ENCODE measurements around the gene AMBRA1. TPM values are rescaled to one million over a fixed set of nuclear protein-coding genes. Genes with fewer than 3 reads are reported as not detected.

AMBRA1 gene
- total RNA-seq, 1 donor from 2014 or later: 29.4 TPM

DNA sequence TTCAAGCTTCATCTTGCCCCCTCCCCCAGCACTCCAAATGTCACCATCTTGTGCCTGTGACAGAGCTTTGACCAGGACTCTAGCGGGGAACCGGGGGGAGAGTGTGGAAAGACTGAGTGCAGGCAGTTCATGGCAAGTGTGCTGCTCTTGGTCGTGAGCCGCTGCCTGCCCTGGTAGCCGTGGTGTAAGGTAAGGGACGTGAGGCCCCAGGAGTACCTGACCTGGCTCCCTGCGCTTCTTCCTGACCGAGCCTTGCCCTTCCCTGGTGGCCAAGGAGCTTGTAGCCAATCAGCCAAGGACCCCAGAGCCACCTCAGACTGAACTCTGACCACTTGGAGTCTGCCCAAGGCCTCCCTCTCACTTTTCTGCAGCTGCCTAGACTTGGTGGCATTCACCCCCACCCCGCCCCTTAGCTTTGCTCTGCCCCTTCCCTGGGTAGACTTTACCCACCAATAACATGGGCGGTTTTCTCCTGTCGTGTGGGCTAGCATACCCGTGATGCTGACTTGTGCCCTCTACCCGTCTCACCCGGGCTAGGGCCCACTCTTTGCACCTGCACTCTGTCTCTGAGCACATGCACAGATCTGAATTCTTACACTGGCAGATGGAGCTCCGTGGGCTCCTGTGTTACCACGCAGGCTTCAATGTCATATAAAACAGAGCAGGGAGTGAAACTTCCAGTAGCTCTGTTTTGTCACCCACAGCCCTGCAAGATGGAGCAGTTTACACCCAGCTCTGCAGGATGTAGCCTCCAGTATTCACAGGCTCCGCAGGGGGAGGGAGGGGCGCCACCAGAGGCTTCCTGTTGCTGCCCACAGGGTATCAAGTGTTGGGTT lies 245.0 kb downstream of the AMBRA1 start:
- Histone ChIP-seq H3K4me2 (ENCODE audit: low read length) (peak overlapping the region; percentile 98), H3K4me3 (ENCODE audit: insufficient read depth, low read depth, low read length) (peak overlapping the region; percentile 86), H4K20me1 (ENCODE audit: insufficient read depth, low read length) (peaks cover 56% of the 10 kb centered on the region), H3K9ac (ENCODE audit: low read length) (peak overlapping the region; percentile 85), H2AFZ (ENCODE audit: low read depth, low read length) (no peak overlapping the region), H3K79me2 (ENCODE audit: insufficient read depth, low read length) (peaks cover 61% of the 10 kb centered on the region), H3K4me1 (ENCODE audit: insufficient read depth, low read length) (peaks cover 19% of the 10 kb centered on the region), H3K36me3 (ENCODE audit: insufficient read depth, low read length) (no peaks in the 10 kb centered on the region), H3K27ac (ENCODE audit: low read depth, low read length) (no peak overlapping the region), H3K27me3 (ENCODE audit: insufficient read depth, low read length) (no peaks in the 10 kb centered on the region), H3K9me3 (ENCODE audit: insufficient read depth, low read depth, low read length) (no peaks in the 10 kb centered on the region)
- no peaks in the 10 kb centered on the region for H3K27me3 Mint-ChIP-seq (ENCODE audit: low read depth, unreplicated experiment)
- H3K27ac Mint-ChIP-seq (ENCODE audit: unreplicated experiment): peak overlapping the region; percentile 50
- H3K9me3 Mint-ChIP-seq (ENCODE audit: unreplicated experiment): no peaks in the 10 kb centered on the region
- peaks cover 21% of the 10 kb centered on the region for H3K4me1 Mint-ChIP-seq (ENCODE audit: low read depth, unreplicated experiment)
- no peak for TF ChIP-seq EZH2 (IDR thresholded peaks at IDR 0.05; ENCODE audit: insufficient read depth, low read length)
- TF ChIP-seq, protein P1, sequence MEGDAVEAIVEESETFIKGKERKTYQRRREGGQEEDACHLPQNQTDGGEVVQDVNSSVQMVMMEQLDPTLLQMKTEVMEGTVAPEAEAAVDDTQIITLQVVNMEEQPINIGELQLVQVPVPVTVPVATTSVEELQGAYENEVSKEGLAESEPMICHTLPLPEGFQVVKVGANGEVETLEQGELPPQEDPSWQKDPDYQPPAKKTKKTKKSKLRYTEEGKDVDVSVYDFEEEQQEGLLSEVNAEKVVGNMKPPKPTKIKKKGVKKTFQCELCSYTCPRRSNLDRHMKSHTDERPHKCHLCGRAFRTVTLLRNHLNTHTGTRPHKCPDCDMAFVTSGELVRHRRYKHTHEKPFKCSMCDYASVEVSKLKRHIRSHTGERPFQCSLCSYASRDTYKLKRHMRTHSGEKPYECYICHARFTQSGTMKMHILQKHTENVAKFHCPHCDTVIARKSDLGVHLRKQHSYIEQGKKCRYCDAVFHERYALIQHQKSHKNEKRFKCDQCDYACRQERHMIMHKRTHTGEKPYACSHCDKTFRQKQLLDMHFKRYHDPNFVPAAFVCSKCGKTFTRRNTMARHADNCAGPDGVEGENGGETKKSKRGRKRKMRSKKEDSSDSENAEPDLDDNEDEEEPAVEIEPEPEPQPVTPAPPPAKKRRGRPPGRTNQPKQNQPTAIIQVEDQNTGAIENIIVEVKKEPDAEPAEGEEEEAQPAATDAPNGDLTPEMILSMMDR (IDR thresholded peaks at IDR 0.05; ENCODE audit: insufficient read depth, low read depth, low read length): no peak
- peak overlapping the region; percentile 88 for H3K4me3 Mint-ChIP-seq (ENCODE audit: unreplicated experiment)
- H3K36me3 Mint-ChIP-seq (ENCODE audit: low read depth, unreplicated experiment): no peaks in the 10 kb centered on the region
- no peak for DNase-seq (ENCODE audit: low read depth)
- FAIRE-seq: no peak

DNA sequence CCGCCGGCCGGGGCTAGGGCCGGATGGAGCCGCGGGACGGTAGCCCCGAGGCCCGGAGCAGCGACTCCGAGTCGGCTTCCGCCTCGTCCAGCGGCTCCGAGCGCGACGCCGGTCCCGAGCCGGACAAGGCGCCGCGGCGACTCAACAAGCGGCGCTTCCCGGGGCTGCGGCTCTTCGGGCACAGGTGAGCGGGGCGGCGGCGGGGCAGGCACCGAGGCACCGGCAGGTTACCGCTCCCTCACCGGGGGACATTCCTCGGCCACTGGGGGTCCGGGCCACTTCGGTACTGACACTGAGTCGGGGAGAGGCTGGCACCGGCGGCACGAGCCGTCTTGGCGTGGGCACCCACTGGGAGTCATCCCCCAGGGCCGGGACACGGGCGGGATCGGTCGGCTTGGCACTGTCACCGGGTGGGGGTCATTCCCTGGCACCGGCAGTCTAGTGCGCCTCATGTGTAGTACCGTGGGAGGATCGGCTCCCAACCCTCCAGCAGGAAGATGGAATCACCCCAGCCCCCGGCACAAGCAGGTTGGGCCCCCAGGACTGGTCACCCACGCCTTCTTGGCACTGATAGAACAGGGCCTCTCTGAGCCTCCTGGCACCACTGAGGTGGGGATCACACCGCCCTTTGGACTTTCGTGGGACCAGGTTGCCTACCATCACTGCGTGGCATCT lies 246.0 kb downstream of the AMBRA1 start:
- H3K79me2 ChIP-seq (ENCODE audit: insufficient read depth, low read length): peaks cover 51% of the 10 kb centered on the region
- H3K9ac ChIP-seq (ENCODE audit: low read length): peak overlapping the region; percentile 85
- peak overlapping the region; percentile 50 for H3K27ac Mint-ChIP-seq (ENCODE audit: unreplicated experiment)
- peak overlapping the region; percentile 88 for H3K4me3 Mint-ChIP-seq (ENCODE audit: unreplicated experiment)
- no peaks in the 10 kb centered on the region for H3K36me3 Mint-ChIP-seq (ENCODE audit: low read depth, unreplicated experiment)
- H3K27me3 Mint-ChIP-seq (ENCODE audit: low read depth, unreplicated experiment): no peaks in the 10 kb centered on the region
- H3K4me2 ChIP-seq (ENCODE audit: low read length): peak overlapping the region; percentile 98
- peaks cover 47% of the 10 kb centered on the region for H4K20me1 ChIP-seq (ENCODE audit: insufficient read depth, low read length)
- TF ChIP-seq EZH2 (IDR thresholded peaks at IDR 0.05; ENCODE audit: insufficient read depth, low read length): no peak
- TF ChIP-seq, protein P1 (IDR thresholded peaks at IDR 0.05; ENCODE audit: insufficient read depth, low read depth, low read length): no peak
- FAIRE-seq: no peak
- H3K9me3 Mint-ChIP-seq (ENCODE audit: unreplicated experiment): no peaks in the 10 kb centered on the region
- H3K4me1 ChIP-seq (ENCODE audit: insufficient read depth, low read length): peaks cover 19% of the 10 kb centered on the region
- H3K27me3 ChIP-seq (ENCODE audit: insufficient read depth, low read length): no peaks in the 10 kb centered on the region
- peaks cover 27% of the 10 kb centered on the region for H3K4me1 Mint-ChIP-seq (ENCODE audit: low read depth, unreplicated experiment)
- DNase-seq (ENCODE audit: low read depth): no peak
- H2AFZ ChIP-seq (ENCODE audit: low read depth, low read length): peak overlapping the region; percentile 56
- peak overlapping the region; percentile 86 for H3K4me3 ChIP-seq (ENCODE audit: insufficient read depth, low read depth, low read length)
- H3K27ac ChIP-seq (ENCODE audit: low read depth, low read length): peak overlapping the region; percentile 50
- H3K9me3 ChIP-seq (ENCODE audit: insufficient read depth, low read depth, low read length): no peaks in the 10 kb centered on the region
- H3K36me3 ChIP-seq (ENCODE audit: insufficient read depth, low read length): no peaks in the 10 kb centered on the region
